Loucy (cell line): ENCODE measurements around the gene TJP2.

Experiments used
- H2AFZ ChIP-seq: fragments of 200-600 bp; sonication (generic); 2 replicates; pipeline ENCODE4 v1.6.0; 2016; ENCODE audit warnings: antibody characterized with exemption, mild to moderate bottlenecking, low read length, moderate library complexity
- H3F3A ChIP-seq: fragments of 200-600 bp; 2 replicates; pipeline ENCODE4 v1.6.0; 2016; ENCODE audit warnings: antibody characterized with exemption, low read depth, mild to moderate bottlenecking
- H3K27me3 ChIP-seq: fragments of 200-600 bp; sonication (generic); 2 replicates; pipeline ENCODE4 v1.6.1; 2014; ENCODE audit warnings: low read length, mild to moderate bottlenecking; ENCODE audit not compliant: insufficient read depth, poor library complexity, severe bottlenecking
- H3K36me3 ChIP-seq: fragments of 200-600 bp; sonication (generic); 2 replicates; pipeline ENCODE4 v1.6.1; 2016; ENCODE audit warnings: low read length; ENCODE audit not compliant: insufficient read depth
- H3K4me1 ChIP-seq: fragments of 200-600 bp; sonication (generic); 2 replicates; pipeline ENCODE4 v1.5.1; 2014; ENCODE audit warnings: low read length, mild to moderate bottlenecking; ENCODE audit not compliant: insufficient read depth, poor library complexity, severe bottlenecking
- H3K4me2 ChIP-seq: fragments of 200-600 bp; sonication (generic); 2 replicates; pipeline ENCODE4 v1.6.0; 2014; ENCODE audit warnings: antibody characterized with exemption, low read length, low read depth, mild to moderate bottlenecking; ENCODE audit not compliant: poor library complexity, severe bottlenecking
- H3K4me3 ChIP-seq: fragments of 200-600 bp; sonication (generic); 2 replicates; pipeline ENCODE4 v1.5.1; 2014; ENCODE audit warnings: low read length, mild to moderate bottlenecking, mixed read lengths; ENCODE audit not compliant: poor library complexity, severe bottlenecking
- H3K79me2 ChIP-seq: fragments of 200-600 bp; sonication (generic); 2 replicates; pipeline ENCODE4 v1.6.1; 2014; ENCODE audit warnings: low read length; ENCODE audit not compliant: insufficient read depth
- H3K9ac ChIP-seq: fragments of 200-600 bp; sonication (generic); 2 replicates; pipeline ENCODE4 v1.6.0; 2014; ENCODE audit warnings: mild to moderate bottlenecking, low read depth, low read length, moderate library complexity; ENCODE audit not compliant: poor library complexity, severe bottlenecking
- H3K9me2 ChIP-seq: fragments of 200-600 bp; sonication (generic); replicated peaks from 2 replicates; pipeline ENCODE4 v1.6.1; 2016; ENCODE audit warnings: low read depth, low read length, mixed read lengths
- H3K9me3 ChIP-seq: fragments of 200-600 bp; sonication (generic); 2 replicates; pipeline ENCODE4 v1.6.1; 2014; ENCODE audit warnings: mild to moderate bottlenecking, antibody characterized with exemption, low read length, low read depth; ENCODE audit not compliant: insufficient read depth
- H4K20me1 ChIP-seq: fragments of 200-600 bp; sonication (generic); 2 replicates; pipeline ENCODE4 v1.6.0; 2014; ENCODE audit warnings: antibody characterized with exemption, low read length, mild to moderate bottlenecking; ENCODE audit not compliant: insufficient read depth, poor library complexity, severe bottlenecking
- EZH2phosphoT487 ChIP-seq: fragments of 200-600 bp; IDR thresholded peaks from 2 replicates; pipeline ENCODE4 v1.6.1; 2018; ENCODE audit warnings: antibody characterized with exemption, mild to moderate bottlenecking, moderate library complexity, borderline replicate concordance
- TF ChIP-seq, protein P1 (sequence below): fragments of 200-600 bp; sonication (generic); conservative IDR thresholded peaks from 2 replicates; pipeline ENCODE4 v1.5.1; 2014; ENCODE audit warnings: mild to moderate bottlenecking, antibody characterized with exemption, low read length

TJP2 gene

GRCh38 chr9:69297300-69297980 is 123.4 kb downstream of the TJP2 start:
- Histone ChIP-seq H3K9me2 (no peaks in the 10 kb centered on the region), H3K36me3 (no peaks in the 10 kb centered on the region), H2AFZ (no peak overlapping the region), H4K20me1 (no peaks in the 10 kb centered on the region), H3K9me3 (no peaks in the 10 kb centered on the region), H3K79me2 (no peaks in the 10 kb centered on the region), H3K4me2 (no peak overlapping the region), H3K27me3 (no peaks in the 10 kb centered on the region), H3K4me1 (no peaks in the 10 kb centered on the region), H3K4me3 (no peak overlapping the region), H3K9ac (no peak overlapping the region), H3F3A (no peaks in the 10 kb centered on the region)
- TF ChIP-seq, protein P1, sequence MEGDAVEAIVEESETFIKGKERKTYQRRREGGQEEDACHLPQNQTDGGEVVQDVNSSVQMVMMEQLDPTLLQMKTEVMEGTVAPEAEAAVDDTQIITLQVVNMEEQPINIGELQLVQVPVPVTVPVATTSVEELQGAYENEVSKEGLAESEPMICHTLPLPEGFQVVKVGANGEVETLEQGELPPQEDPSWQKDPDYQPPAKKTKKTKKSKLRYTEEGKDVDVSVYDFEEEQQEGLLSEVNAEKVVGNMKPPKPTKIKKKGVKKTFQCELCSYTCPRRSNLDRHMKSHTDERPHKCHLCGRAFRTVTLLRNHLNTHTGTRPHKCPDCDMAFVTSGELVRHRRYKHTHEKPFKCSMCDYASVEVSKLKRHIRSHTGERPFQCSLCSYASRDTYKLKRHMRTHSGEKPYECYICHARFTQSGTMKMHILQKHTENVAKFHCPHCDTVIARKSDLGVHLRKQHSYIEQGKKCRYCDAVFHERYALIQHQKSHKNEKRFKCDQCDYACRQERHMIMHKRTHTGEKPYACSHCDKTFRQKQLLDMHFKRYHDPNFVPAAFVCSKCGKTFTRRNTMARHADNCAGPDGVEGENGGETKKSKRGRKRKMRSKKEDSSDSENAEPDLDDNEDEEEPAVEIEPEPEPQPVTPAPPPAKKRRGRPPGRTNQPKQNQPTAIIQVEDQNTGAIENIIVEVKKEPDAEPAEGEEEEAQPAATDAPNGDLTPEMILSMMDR = no peak
- TF ChIP-seq EZH2phosphoT487 = no peak

DNA sequence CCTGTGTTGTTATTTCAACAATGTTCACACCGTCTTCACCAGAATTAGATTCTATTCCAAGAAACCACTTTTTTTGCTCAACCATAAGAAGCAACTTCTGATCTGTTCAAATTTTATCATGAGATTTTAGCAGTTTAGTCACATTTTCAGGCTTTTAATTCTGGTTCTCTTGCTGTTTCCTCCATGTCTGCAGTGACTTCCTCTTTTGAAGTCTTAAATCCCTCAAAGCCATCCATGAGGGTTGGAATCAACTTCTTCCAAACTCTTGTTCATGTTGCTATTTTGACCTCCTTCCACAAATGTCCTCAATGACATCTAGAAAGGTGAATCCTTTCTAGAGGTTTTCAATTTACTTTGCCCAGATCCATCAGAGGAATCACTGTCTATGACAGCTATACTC is 125.2 kb downstream of the TJP2 start:
- Histone ChIP-seq H3F3A (no peaks in the 10 kb centered on the region), H3K4me1 (no peaks in the 10 kb centered on the region), H3K9ac (no peak overlapping the region), H3K36me3 (no peaks in the 10 kb centered on the region), H3K27me3 (no peaks in the 10 kb centered on the region), H2AFZ (no peak overlapping the region), H3K4me3 (no peak overlapping the region), H3K9me2 (no peaks in the 10 kb centered on the region), H4K20me1 (no peaks in the 10 kb centered on the region), H3K4me2 (no peak overlapping the region), H3K9me3 (no peaks in the 10 kb centered on the region), H3K79me2 (no peaks in the 10 kb centered on the region)
- TF ChIP-seq, protein P1 = no peak
- TF ChIP-seq EZH2phosphoT487 = no peak

- no peaks in the 10 kb centered on the region for H3K9me3 ChIP-seq
- H3K36me3 ChIP-seq = no peaks in the 10 kb centered on the region
- H3F3A ChIP-seq = no peaks in the 10 kb centered on the region
- H2AFZ ChIP-seq = no peak overlapping the region
- no peaks in the 10 kb centered on the region for H3K4me1 ChIP-seq
- H3K79me2 ChIP-seq = no peaks in the 10 kb centered on the region
- H3K27me3 ChIP-seq = no peaks in the 10 kb centered on the region
- no peak overlapping the region for H3K4me3 ChIP-seq
- TF ChIP-seq, protein P1 = no peak
- no peak for TF ChIP-seq EZH2phosphoT487
- no peak overlapping the region for H3K9ac ChIP-seq
- no peak overlapping the region for H3K4me2 ChIP-seq
- H4K20me1 ChIP-seq = no peaks in the 10 kb centered on the region
- no peaks in the 10 kb centered on the region for H3K9me2 ChIP-seq
Measured at GRCh38 chr9:69299826-69300225, 125.7 kb downstream of the TJP2 start.
